ENCODE results near the gene PAGR1. TPM values are rescaled to one million over a fixed set of nuclear protein-coding genes. Genes with fewer than 3 reads are reported as not detected.

Gene PAGR1
- 40.0 and 42.4 TPM in 2 replicates for total RNA-seq

GRCh38 chr16:29815793-29816693 is at the start of gene PAGR1:
Gene PAGR1, plus strand, starts transcription at chr16:29816152. Its CDS starts 374 bp downstream, at chr16:29816526.

GRCh38 chr16:29777576-29778350 is 38.2 kb upstream of the PAGR1 start, which contains the start of gene ZG16:
Gene ZG16, plus strand, starts transcription at chr16:29778256. Its CDS starts 1,011 bp downstream, at chr16:29779267.

DNA sequence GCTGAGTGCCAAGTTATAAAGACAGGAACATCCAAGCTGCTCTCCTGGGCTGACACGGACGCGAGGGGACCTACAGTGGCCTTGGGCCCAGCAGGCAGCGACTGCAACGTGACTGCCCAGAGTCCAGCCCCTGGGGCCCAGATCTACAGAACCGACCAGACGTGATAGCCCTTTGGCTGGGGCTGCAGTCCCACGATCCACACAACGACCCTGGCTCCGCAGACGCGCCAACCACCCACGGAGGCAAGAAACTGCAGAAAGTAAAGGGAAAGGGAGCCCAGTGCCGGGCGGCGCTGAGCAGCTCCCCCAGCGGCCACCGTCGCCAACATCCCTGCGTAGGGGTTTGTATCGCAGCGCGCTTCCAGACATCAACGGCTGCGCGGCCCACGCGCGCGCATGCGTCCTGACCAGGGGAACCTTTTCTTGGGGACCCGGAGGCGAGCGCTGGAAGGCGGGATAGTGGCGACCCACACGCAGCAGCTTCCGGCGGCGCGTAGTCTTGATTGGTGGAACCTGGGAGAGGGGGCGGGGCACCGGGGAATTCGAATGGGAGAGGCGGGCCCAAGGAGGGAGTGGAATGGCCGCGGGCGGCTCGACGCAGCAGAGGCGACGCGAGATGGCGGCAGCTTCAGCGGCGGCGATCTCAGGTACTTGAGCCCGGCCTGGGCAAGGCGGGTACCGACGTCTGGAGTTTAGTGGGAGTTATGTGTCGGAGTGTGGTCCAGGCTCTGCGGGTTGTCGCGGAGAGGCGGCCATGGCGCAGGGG is 25.6 kb upstream of the PAGR1 start, which contains the start of gene KIF22:
TSS of gene KIF22 (plus strand) at position 569 of the 766 bp plus-strand sequence. CDS start at position 578, 9 bp downstream.

GRCh38 chr16:29806099-29806579 is 9.8 kb upstream of the PAGR1 start, which contains the start of gene MAZ:
Gene MAZ, plus strand, starts transcription at chr16:29806529. Its CDS starts 173 bp downstream, at chr16:29806702.

GRCh38 chr16:29811896-29812665 is 3.9 kb upstream of the PAGR1 start, which contains the start of gene PRRT2:
Gene PRRT2, plus strand, starts transcription at chr16:29812193. Its CDS starts 862 bp downstream, at chr16:29813055.

GRCh38 chr16:29820271-29820701 is 4.3 kb downstream of the PAGR1 start, which contains the start of gene MVP:
Gene MVP, plus strand, starts transcription at chr16:29820462. Its CDS starts 10,088 bp downstream, at chr16:29830550.

DNA sequence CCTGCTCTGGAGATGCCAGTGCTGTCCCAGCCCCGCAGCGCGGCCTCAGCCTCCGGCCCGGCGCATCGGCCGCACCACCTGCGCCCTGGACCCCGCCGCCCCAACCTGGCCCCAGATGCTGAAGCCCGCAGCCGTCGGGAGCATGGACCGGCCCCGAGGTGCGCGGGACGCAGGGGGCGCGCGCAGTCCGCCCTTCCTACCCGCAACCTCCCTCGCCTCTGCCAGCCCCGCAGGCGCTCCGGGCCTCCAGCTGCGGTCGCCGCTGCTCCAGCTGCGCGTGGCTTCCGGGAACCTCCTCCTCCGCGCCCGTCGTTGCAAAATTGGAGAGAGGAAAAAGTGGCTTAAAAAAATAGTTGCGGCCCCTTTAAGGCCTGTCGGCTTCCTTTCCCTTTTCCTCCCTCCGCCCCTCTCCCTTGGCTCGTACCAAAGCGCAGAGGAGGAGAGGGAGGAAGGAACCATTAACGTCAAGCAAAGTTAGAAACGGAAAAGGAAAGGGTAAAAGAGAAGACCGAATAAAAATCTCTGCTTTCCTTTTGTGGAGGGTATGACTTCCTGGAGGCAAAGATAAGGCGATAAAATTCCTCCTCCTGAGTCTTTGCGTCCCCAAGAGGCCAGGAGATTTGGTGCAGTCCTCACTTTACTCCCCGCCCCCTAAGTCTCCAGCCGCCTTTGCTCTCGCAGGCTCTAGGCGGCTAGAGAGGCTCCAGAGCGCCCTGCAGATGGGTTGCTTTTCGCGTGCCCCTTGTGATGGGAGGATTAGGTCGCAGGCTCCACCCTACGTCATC is 47.1 kb downstream of the PAGR1 start, which contains the start of gene CDIPT:
TSS of gene CDIPT (minus strand) at position 343 of the 785 bp plus-strand sequence. CDS start 369 bp downstream, outside the sequence.

Other genes with a start within 250 kb of the PAGR1 start
- gene SPN, start 152.9 kb upstream of the PAGR1 start, total RNA-seq = not detected in 2 replicates
- 49.1 and 53.6 TPM in 2 replicates for gene QPRT, start 137.0 kb upstream of the PAGR1 start, total RNA-seq
- not detected in 2 replicates for gene C16orf54, start 70.2 kb upstream of the PAGR1 start, total RNA-seq
- gene ZG16, start 37.9 kb upstream of the PAGR1 start, total RNA-seq = not detected in 2 replicates
- 110 and 114 TPM in 2 replicates for gene KIF22, start 25.4 kb upstream of the PAGR1 start, total RNA-seq
- 262 and 274 TPM in 2 replicates for gene MAZ, start 9.6 kb upstream of the PAGR1 start, total RNA-seq
- 0.67 and 0.89 TPM in 2 replicates for gene PRRT2, start 4.0 kb upstream of the PAGR1 start, total RNA-seq
- 311 and 319 TPM in 2 replicates for gene MVP, start 4.3 kb downstream of the PAGR1 start, total RNA-seq
- gene CDIPT, start 47.1 kb downstream of the PAGR1 start, total RNA-seq = 80.6 and 87.8 TPM in 2 replicates
- gene SEZ6L2, start 83.4 kb downstream of the PAGR1 start, total RNA-seq = 1.7 and 3.4 TPM in 2 replicates
- gene ASPHD1, start 84.3 kb downstream of the PAGR1 start, total RNA-seq = 2.9 and 4.8 TPM in 2 replicates
- gene KCTD13, start 110.1 kb downstream of the PAGR1 start, total RNA-seq = 7.2 and 8.6 TPM in 2 replicates
- 99.9 and 105 TPM in 2 replicates for gene TMEM219, start 145.9 kb downstream of the PAGR1 start, total RNA-seq
- 27.4 and 30.8 TPM in 2 replicates for gene TAOK2, start 157.7 kb downstream of the PAGR1 start, total RNA-seq
- gene HIRIP3, start 179.5 kb downstream of the PAGR1 start, total RNA-seq = 17.3 and 18.7 TPM in 2 replicates
- gene INO80E, start 180.1 kb downstream of the PAGR1 start, total RNA-seq = 101 and 119 TPM in 2 replicates
- gene DOC2A, start 194.9 kb downstream of the PAGR1 start, total RNA-seq = 0.30 and 0.34 TPM in 2 replicates
- gene C16orf92, start 207.0 kb downstream of the PAGR1 start, total RNA-seq = not detected in 2 replicates
- 0.15 and 0.34 TPM in 2 replicates for gene TLCD3B, start 215.1 kb downstream of the PAGR1 start, total RNA-seq
- 1,260 and 1,271 TPM in 2 replicates for gene ALDOA, start 249.6 kb downstream of the PAGR1 start, total RNA-seq

Measured in bronchus fibroblast of lung (primary cell).